H1 (cell line): Measurements from ENCODE around the gene SEC11A. TPM values are rescaled to one million over a fixed set of nuclear protein-coding genes. Genes with fewer than 3 reads are reported as not detected.

ENCODE experiments used
- ATF2 ChIP-seq: IDR thresholded peaks from 2 replicates; pipeline ENCODE4 v1.6.1; 2012; ENCODE audit warnings: low read length, inconsistent platforms
- BRCA1 ChIP-seq: IDR thresholded peaks from 2 replicates; pipeline ENCODE4 v1.6.1; 2012; ENCODE audit warnings: low read depth, low read length, improper control_type of control experiment
- SP4 ChIP-seq: IDR thresholded peaks from 2 replicates; pipeline ENCODE4 v1.6.1; 2012; ENCODE audit warnings: low read length, inconsistent platforms
- SRF ChIP-seq: IDR thresholded peaks from 2 replicates; pipeline ENCODE4 v1.6.1; 2011; ENCODE audit warnings: mild to moderate bottlenecking, low read depth, low read length, moderate library complexity
- polyA plus RNA-seq, 7 experiments: library from polyadenylated mRNA; depleted of rRNA in 3 of 7; stranded (reverse) in 5 of 7; unstranded in 2 of 7; fragments of >200 nt in 5 of 7; fragments of 200-250 nt in 2 of 7; gene quantifications; 1 replicate in 5 of 7; 2 replicates in 1 of 7; 4 replicates in 1 of 7; pipeline versions ENCODE4 v1.2.1 to v1.2.3, GENCODE V29; 2011 to 2013; ENCODE audit warnings: missing spikeins in 2 of 7, mixed read lengths in 2 of 7
- total RNA-seq: library from RNA; stranded (reverse); fragmentation: NEBNext Ultra II Directional; extraction: Animal tissue kit (Norgen Biotek cat#: 25700); gene quantifications from 2 replicates; pipeline ENCODE4 v1.2.1, GENCODE V29; 2021

The SEC11A gene
- total and polyA plus RNA-seq, 2 of the 8 experiments (the other 6 are each of a cell fraction or from before 2014, with no cell fraction given), result 268 to 316 TPM

- TF ChIP-seq BRCA1 (no peak), ATF2 (no peak), SP4 (no peak), SRF (no peak)
Observed at GRCh38 chr15:84668221-84668982, 47.5 kb downstream of the SEC11A start (continued).
